ENCODE data around the gene PRR33.

DNA sequence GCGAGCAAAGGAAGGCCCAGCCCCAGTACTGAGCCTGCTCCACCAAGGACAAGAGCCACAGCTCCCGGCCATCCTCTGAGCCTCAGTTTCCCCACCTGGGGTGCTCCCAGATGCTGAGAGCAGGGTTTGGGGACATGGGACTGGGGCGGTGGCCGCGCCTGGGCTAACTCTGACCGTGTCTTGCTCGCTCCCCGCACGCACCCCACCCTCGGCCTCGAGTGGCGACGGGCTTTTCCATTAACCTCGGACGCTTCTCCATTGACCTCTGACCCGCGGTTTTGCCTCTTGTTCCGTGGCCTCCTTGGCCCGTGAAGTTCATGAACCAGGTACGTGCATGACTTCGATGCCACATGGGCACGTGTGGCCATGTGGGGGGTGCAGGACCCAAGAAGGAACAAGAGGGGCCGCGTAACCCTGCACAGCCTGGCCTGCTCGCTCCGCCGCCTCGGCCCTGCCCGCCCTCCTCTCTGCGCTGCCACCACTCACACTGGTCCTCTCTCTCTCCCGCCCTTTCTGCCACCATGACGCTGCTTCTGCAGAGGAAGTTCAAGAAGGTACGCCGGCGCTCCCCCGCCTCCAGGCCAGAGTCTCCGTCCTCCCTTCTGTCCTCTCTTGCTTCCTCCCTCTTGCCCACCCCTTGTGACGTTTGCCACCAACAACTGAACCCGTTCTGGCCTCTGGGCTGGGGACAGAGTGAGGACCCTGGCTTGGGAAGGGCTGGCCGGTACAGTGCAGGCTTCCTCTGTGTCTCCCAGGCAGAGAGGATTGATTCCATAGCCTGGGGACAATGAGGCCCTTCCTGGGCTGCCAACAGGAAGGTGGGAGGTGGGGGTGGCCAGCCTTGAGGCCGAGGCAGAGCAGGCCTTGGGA is 34.7 kb upstream of the PRR33 start:
- TF ChIP-seq CHD4 (IDR thresholded peaks at IDR 0.05; ENCODE audit: borderline replicate concordance), result no peak
- no peak for TF ChIP-seq MYC (IDR thresholded peaks at IDR 0.05; ENCODE audit: borderline replicate concordance, low read length)
- TF ChIP-seq, protein P1, sequence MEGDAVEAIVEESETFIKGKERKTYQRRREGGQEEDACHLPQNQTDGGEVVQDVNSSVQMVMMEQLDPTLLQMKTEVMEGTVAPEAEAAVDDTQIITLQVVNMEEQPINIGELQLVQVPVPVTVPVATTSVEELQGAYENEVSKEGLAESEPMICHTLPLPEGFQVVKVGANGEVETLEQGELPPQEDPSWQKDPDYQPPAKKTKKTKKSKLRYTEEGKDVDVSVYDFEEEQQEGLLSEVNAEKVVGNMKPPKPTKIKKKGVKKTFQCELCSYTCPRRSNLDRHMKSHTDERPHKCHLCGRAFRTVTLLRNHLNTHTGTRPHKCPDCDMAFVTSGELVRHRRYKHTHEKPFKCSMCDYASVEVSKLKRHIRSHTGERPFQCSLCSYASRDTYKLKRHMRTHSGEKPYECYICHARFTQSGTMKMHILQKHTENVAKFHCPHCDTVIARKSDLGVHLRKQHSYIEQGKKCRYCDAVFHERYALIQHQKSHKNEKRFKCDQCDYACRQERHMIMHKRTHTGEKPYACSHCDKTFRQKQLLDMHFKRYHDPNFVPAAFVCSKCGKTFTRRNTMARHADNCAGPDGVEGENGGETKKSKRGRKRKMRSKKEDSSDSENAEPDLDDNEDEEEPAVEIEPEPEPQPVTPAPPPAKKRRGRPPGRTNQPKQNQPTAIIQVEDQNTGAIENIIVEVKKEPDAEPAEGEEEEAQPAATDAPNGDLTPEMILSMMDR (IDR thresholded peaks at IDR 0.05), result no peak
- no peak for TF ChIP-seq KDM1A (IDR thresholded peaks at IDR 0.05; ENCODE audit: low read depth)
- TF ChIP-seq POLR2A (IDR thresholded peaks at IDR 0.05; ENCODE audit: low read length), result no peak
- TF ChIP-seq, protein P2, sequence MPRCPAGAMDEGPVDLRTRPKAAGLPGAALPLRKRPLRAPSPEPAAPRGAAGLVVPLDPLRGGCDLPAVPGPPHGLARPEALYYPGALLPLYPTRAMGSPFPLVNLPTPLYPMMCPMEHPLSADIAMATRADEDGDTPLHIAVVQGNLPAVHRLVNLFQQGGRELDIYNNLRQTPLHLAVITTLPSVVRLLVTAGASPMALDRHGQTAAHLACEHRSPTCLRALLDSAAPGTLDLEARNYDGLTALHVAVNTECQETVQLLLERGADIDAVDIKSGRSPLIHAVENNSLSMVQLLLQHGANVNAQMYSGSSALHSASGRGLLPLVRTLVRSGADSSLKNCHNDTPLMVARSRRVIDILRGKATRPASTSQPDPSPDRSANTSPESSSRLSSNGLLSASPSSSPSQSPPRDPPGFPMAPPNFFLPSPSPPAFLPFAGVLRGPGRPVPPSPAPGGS (IDR thresholded peaks at IDR 0.05), result no peak
- TF ChIP-seq MAFK (IDR thresholded peaks at IDR 0.05; ENCODE audit: partially characterized antibody), result no peak
- no peak for TF ChIP-seq NFE2L2 (conservative IDR thresholded peaks at IDR 0.05; ENCODE audit: low read length)
- TF ChIP-seq RAD21 (conservative IDR thresholded peaks at IDR 0.05 in 1 of 2, IDR thresholded peaks at IDR 0.05 in 1 of 2), result no peak
- no peak for TF ChIP-seq POLR2AphosphoS2 (conservative IDR thresholded peaks at IDR 0.05; ENCODE audit: low read length)

Data from A549 (cell line).